Astrocyte (in vitro differentiated cells and primary cell): ENCODE data around the gene PNPO. TPM values are rescaled to one million over a fixed set of nuclear protein-coding genes. Genes with fewer than 3 reads are reported as not detected.
A peak's percentile ranks its signal among the peaks of the same experiment; 100 is the strongest.

Experiments
- DNase-seq: peaks from one replicate; pipeline ENCODE4 v3.0.0-alpha.2; 2010; ENCODE audit warnings: low read depth
- FAIRE-seq: peaks from 2 replicates; lab custom pipeline; 2011; peaks lifted over from hg19 to GRCh38; lab: Jason Lieb, UNC
- H2AFZ ChIP-seq: 2 replicates; pipeline ENCODE4 v1.6.0; 2012; ENCODE audit warnings: low read depth, low read length, inconsistent platforms
- H3K27ac ChIP-seq: 2 replicates; pipeline ENCODE4 v1.5.1; 2011; ENCODE audit warnings: low read depth, low read length, inconsistent platforms
- H3K27me3 ChIP-seq: 2 replicates; pipeline ENCODE4 v1.6.0; 2011; ENCODE audit warnings: low read length, inconsistent platforms; ENCODE audit not compliant: insufficient read depth
- H3K36me3 ChIP-seq: 2 replicates; pipeline ENCODE4 v1.5.1; 2011; ENCODE audit warnings: low read length, inconsistent platforms; ENCODE audit not compliant: insufficient read depth
- H3K4me1 ChIP-seq: 2 replicates; pipeline ENCODE4 v1.5.1; 2011; ENCODE audit warnings: low read length, inconsistent platforms; ENCODE audit not compliant: insufficient read depth
- H3K4me2 ChIP-seq: 2 replicates; pipeline ENCODE4 v1.6.0; 2012; ENCODE audit warnings: low read length, inconsistent platforms
- H3K4me3 ChIP-seq: 2 replicates; pipeline ENCODE4 v1.5.1; 2011; ENCODE audit warnings: low read depth, mild to moderate bottlenecking, low read length, inconsistent platforms; ENCODE audit not compliant: insufficient read depth
- H3K79me2 ChIP-seq: 2 replicates; pipeline ENCODE4 v1.6.0; 2012; ENCODE audit warnings: mild to moderate bottlenecking, low read length, inconsistent platforms; ENCODE audit not compliant: insufficient read depth
- H3K9ac ChIP-seq: 2 replicates; pipeline ENCODE4 v1.6.0; 2012; ENCODE audit warnings: mild to moderate bottlenecking, low read length, inconsistent platforms
- H3K9me3 ChIP-seq: 2 replicates; pipeline ENCODE4 v1.5.1; 2012; ENCODE audit warnings: low read depth, mild to moderate bottlenecking, low read length, inconsistent platforms; ENCODE audit not compliant: insufficient read depth
- H4K20me1 ChIP-seq: 2 replicates; pipeline ENCODE4 v1.6.0; 2012; ENCODE audit warnings: low read length, inconsistent platforms; ENCODE audit not compliant: insufficient read depth
- H3K27ac Mint-ChIP-seq: one replicate; pipeline ENCODE4 v1.8.0; 2021; ENCODE audit warnings: mild to moderate bottlenecking, mixed read lengths; ENCODE audit not compliant: unreplicated experiment
- H3K27me3 Mint-ChIP-seq: one replicate; pipeline ENCODE4 v1.8.0; 2021; ENCODE audit warnings: low read depth, mixed read lengths; ENCODE audit not compliant: unreplicated experiment
- H3K36me3 Mint-ChIP-seq: one replicate; pipeline ENCODE4 v1.8.0; 2021; ENCODE audit warnings: low read depth, mixed read lengths; ENCODE audit not compliant: unreplicated experiment
- H3K4me1 Mint-ChIP-seq: one replicate; pipeline ENCODE4 v1.8.0; 2021; ENCODE audit warnings: low read depth, mixed read lengths; ENCODE audit not compliant: unreplicated experiment
- H3K4me3 Mint-ChIP-seq: one replicate; pipeline ENCODE4 v1.8.0; 2021; ENCODE audit warnings: mild to moderate bottlenecking, moderate library complexity, mixed read lengths; ENCODE audit not compliant: unreplicated experiment
- H3K9me3 Mint-ChIP-seq: one replicate; pipeline ENCODE4 v1.8.0; 2021; ENCODE audit warnings: mild to moderate bottlenecking, mixed read lengths; ENCODE audit not compliant: unreplicated experiment
- EZH2 ChIP-seq: IDR thresholded peaks from 2 replicates; pipeline ENCODE4 v1.6.1; 2012; ENCODE audit warnings: mild to moderate bottlenecking, low read length, inconsistent platforms; ENCODE audit not compliant: insufficient read depth
- total RNA-seq: library from RNA; stranded (reverse); gene quantifications from 2 replicates; pipeline ENCODE4 v1.2.1, GENCODE V29; 2021
- TF ChIP-seq, protein P1 (sequence below): IDR thresholded peaks from 2 replicates; pipeline ENCODE4 v1.5.1; 2011; ENCODE audit warnings: low read depth, mild to moderate bottlenecking, inconsistent platforms, low read length, moderate library complexity; ENCODE audit not compliant: insufficient read depth

Gene PNPO
- total RNA-seq, 1 donor from 2014 or later, result 12.0 TPM

GRCh38 chr17:47968836-47969235, 27.5 kb downstream of the PNPO start:
- H3K36me3 Mint-ChIP-seq, result peaks cover 2% of the 10 kb centered on the region
- H2AFZ ChIP-seq, result no peak overlapping the region
- H3K27me3 ChIP-seq, result no peaks in the 10 kb centered on the region
- H3K4me1 Mint-ChIP-seq, result peaks cover 9% of the 10 kb centered on the region
- TF ChIP-seq EZH2, result no peak
- TF ChIP-seq, protein P1, sequence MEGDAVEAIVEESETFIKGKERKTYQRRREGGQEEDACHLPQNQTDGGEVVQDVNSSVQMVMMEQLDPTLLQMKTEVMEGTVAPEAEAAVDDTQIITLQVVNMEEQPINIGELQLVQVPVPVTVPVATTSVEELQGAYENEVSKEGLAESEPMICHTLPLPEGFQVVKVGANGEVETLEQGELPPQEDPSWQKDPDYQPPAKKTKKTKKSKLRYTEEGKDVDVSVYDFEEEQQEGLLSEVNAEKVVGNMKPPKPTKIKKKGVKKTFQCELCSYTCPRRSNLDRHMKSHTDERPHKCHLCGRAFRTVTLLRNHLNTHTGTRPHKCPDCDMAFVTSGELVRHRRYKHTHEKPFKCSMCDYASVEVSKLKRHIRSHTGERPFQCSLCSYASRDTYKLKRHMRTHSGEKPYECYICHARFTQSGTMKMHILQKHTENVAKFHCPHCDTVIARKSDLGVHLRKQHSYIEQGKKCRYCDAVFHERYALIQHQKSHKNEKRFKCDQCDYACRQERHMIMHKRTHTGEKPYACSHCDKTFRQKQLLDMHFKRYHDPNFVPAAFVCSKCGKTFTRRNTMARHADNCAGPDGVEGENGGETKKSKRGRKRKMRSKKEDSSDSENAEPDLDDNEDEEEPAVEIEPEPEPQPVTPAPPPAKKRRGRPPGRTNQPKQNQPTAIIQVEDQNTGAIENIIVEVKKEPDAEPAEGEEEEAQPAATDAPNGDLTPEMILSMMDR, result no peak
- H3K4me3 ChIP-seq, result no peak overlapping the region
- no peaks in the 10 kb centered on the region for H3K9me3 Mint-ChIP-seq
- DNase-seq (no peak), FAIRE-seq (no peak)
- H3K27ac Mint-ChIP-seq, result no peak overlapping the region
- H3K4me2 ChIP-seq, result no peak overlapping the region
- H3K79me2 ChIP-seq, result peaks cover 6% of the 10 kb centered on the region
- no peak overlapping the region for H3K27ac ChIP-seq
- H3K9ac ChIP-seq, result no peak overlapping the region
- no peaks in the 10 kb centered on the region for H3K27me3 Mint-ChIP-seq
- H4K20me1 ChIP-seq, result no peaks in the 10 kb centered on the region
- peaks cover 20% of the 10 kb centered on the region for H3K4me1 ChIP-seq
- H3K36me3 ChIP-seq, result no peaks in the 10 kb centered on the region
- H3K4me3 Mint-ChIP-seq, result no peak overlapping the region
- no peaks in the 10 kb centered on the region for H3K9me3 ChIP-seq

- no peak overlapping the region for H3K27ac Mint-ChIP-seq
- DNase-seq (no peak), FAIRE-seq (no peak)
- Histone ChIP-seq H3K27me3 (no peaks in the 10 kb centered on the region), H3K4me3 (no peak overlapping the region), H3K4me1 (peaks cover 20% of the 10 kb centered on the region), H3K9ac (no peak overlapping the region), H2AFZ (peak overlapping the region; percentile 74), H4K20me1 (no peaks in the 10 kb centered on the region), H3K4me2 (peak overlapping the region; percentile 78), H3K9me3 (no peaks in the 10 kb centered on the region), H3K79me2 (peaks cover 6% of the 10 kb centered on the region), H3K36me3 (peaks cover 4% of the 10 kb centered on the region), H3K27ac (no peak overlapping the region)
- TF ChIP-seq EZH2, result no peak
- TF ChIP-seq, protein P1, result no peak
- H3K4me3 Mint-ChIP-seq, result peak overlapping the region; percentile 71
- H3K27me3 Mint-ChIP-seq, result no peaks in the 10 kb centered on the region
- peaks cover 2% of the 10 kb centered on the region for H3K36me3 Mint-ChIP-seq
- no peaks in the 10 kb centered on the region for H3K9me3 Mint-ChIP-seq
- peaks cover 9% of the 10 kb centered on the region for H3K4me1 Mint-ChIP-seq
Measured at GRCh38 chr17:47969930-47970724, 28.8 kb downstream of the PNPO start.
